GM12873 (cell line): Measurements from ENCODE around the gene USP30.

Experiments used
- TF ChIP-seq, protein P1 (sequence below): IDR thresholded peaks from 2 replicates; pipeline ENCODE4 v1.5.1; 2012; ENCODE audit warnings: low read depth, mild to moderate bottlenecking, moderate library complexity, low read length, control low read depth; ENCODE audit not compliant: insufficient read depth; ENCODE audit errors: missing control alignments

USP30 gene

DNA sequence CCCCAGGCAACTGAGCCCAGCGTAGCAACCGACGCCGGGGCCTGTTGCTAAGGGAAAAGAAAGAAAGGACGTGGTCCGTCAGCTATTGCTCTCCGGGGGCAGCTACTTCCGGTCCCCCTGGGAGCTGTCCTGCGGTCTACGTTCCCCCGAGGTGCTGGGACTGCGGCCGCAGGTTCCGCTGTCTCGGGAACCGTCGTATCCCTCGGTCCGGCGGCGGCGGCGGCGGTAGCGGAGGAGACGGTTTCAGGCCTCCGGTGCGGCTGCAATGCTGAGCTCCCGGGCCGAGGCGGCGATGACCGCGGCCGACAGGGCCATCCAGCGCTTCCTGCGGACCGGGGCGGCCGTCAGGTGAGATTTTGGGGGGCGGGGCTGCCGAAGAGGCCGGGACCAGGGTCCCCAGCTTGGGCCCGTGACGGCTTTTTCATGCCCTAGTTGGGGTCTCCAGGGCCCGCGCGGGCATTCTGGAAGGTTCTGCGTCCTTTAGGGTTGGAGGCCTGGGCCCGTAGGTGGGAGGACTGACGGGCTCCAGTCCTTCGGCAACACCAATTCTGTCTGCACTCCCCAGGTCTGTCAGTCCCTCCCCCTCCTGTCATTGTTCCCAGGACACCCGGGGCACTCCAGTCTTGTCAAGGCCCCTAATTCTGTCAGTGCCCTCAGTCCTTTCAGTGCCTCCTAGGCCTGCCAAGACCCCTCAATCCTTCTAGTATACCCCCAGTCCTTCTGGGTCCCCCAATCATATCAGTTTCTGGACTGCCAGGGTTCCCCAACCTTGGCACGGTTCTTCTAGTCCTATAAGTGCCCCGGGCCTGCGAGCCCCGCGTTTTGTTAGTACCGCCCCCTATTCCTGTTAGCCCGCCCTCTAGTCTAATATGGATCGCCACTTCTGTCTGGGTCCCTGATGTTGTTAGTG lies at the start of gene USP30:
Gene USP30, plus strand, starts transcription at position 163 of the 910 bp plus-strand sequence. Its CDS starts 103 bp downstream, at position 266.
- TF ChIP-seq, protein P1, sequence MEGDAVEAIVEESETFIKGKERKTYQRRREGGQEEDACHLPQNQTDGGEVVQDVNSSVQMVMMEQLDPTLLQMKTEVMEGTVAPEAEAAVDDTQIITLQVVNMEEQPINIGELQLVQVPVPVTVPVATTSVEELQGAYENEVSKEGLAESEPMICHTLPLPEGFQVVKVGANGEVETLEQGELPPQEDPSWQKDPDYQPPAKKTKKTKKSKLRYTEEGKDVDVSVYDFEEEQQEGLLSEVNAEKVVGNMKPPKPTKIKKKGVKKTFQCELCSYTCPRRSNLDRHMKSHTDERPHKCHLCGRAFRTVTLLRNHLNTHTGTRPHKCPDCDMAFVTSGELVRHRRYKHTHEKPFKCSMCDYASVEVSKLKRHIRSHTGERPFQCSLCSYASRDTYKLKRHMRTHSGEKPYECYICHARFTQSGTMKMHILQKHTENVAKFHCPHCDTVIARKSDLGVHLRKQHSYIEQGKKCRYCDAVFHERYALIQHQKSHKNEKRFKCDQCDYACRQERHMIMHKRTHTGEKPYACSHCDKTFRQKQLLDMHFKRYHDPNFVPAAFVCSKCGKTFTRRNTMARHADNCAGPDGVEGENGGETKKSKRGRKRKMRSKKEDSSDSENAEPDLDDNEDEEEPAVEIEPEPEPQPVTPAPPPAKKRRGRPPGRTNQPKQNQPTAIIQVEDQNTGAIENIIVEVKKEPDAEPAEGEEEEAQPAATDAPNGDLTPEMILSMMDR = no peak

- TF ChIP-seq, protein P1 = no peak
Observed at GRCh38 chr12:109004017-109004416, 48.4 kb upstream of the USP30 start.

GRCh38 chr12:109009766-109010165 lies 42.6 kb upstream of the USP30 start:
- TF ChIP-seq, protein P1 = no peak

- TF ChIP-seq, protein P1 = no peak
Observed at GRCh38 chr12:109010259-109010658, 42.1 kb upstream of the USP30 start.

- TF ChIP-seq, protein P1 = no peak
Observed at GRCh38 chr12:109014984-109015765, 37.2 kb upstream of the USP30 start.

- TF ChIP-seq, protein P1 = no peak
Observed at GRCh38 chr12:109016016-109016415, 36.4 kb upstream of the USP30 start.

DNA sequence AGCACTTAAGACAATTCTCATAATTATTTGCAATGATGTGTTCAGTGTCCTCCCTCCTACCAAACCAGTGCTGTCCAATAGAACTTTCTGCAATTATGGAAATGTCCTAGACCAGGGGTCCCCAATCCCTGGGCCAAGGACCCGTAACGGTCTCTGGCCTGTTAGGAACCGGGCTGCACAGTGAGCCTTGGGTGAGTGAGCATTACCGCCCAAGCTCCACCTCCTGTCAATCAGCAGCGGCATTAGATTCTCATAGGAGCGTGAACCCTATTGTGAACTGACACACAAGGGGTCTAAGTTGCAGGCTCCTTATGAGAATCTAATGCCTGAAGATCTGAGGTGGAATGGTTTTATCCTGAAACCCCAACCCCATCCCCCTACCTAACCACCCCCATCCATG lies 35.4 kb upstream of the USP30 start:
- TF ChIP-seq, protein P1 = no peak
